Measurements from ENCODE around the gene VILL.
"Not testable (repeated sequence)": the region's sequence is repeated elsewhere in the genome, so short reads cannot be mapped to it uniquely, and the experiment has no call there.

VILL gene

GRCh38 chr3:38036286-38036685 lies 45.7 kb downstream of the VILL start:
- no peak for DNase-seq (ENCODE audit: low read depth, low spot score)

- no peak for DNase-seq (ENCODE audit: low read depth, low spot score)
These were observed 46.3 kb downstream of the VILL start for GRCh38 chr3:38036906-38037305.

GRCh38 chr3:38038447-38038911 lies 47.9 kb downstream of the VILL start:
- DNase-seq (ENCODE audit: low read depth, low spot score) = no peak

- no peak for DNase-seq (ENCODE audit: low read depth, low spot score)
These were observed 48.7 kb downstream of the VILL start, which contains the start of gene DLEC1 for GRCh38 chr3:38039101-38039898. DLEC1 (plus strand) TSS chr3:38039208; CDS start chr3:38039226, 18 bp downstream.

GRCh38 chr3:38039899-38040261 lies 49.3 kb downstream of the VILL start:
- no peak for DNase-seq (ENCODE audit: low read depth, low spot score)

GRCh38 chr3:38040401-38040800 lies 49.8 kb downstream of the VILL start:
- no peak for DNase-seq (ENCODE audit: low read depth, low spot score)

GRCh38 chr3:38043486-38043885 lies 52.9 kb downstream of the VILL start:
- no peak for DNase-seq (ENCODE audit: low read depth, low spot score)

GRCh38 chr3:38046027-38046426 lies 55.4 kb downstream of the VILL start:
- no peak for DNase-seq (ENCODE audit: low read depth, low spot score)

- DNase-seq (ENCODE audit: low read depth, low spot score) = no peak
These were observed 56.2 kb downstream of the VILL start for GRCh38 chr3:38046821-38047220.

GRCh38 chr3:38047896-38048295 lies 57.3 kb downstream of the VILL start:
- DNase-seq (ENCODE audit: low read depth, low spot score) = no peak

- no peak for DNase-seq (ENCODE audit: low read depth, low spot score)
These were observed 59.0 kb downstream of the VILL start for GRCh38 chr3:38049358-38050126.

- no peak for DNase-seq (ENCODE audit: low read depth, low spot score)
These were observed 60.5 kb downstream of the VILL start for GRCh38 chr3:38051131-38051530.

GRCh38 chr3:38053286-38053685 lies 62.7 kb downstream of the VILL start:
- DNase-seq (ENCODE audit: low read depth, low spot score) = not testable (repeated sequence)

- DNase-seq (ENCODE audit: low read depth, low spot score) = not testable (repeated sequence)
These were observed 63.4 kb downstream of the VILL start for GRCh38 chr3:38053813-38054498.

- no peak for DNase-seq (ENCODE audit: low read depth, low spot score)
These were observed 64.0 kb downstream of the VILL start for GRCh38 chr3:38054499-38055001.
